IMR-90 (cell line): ENCODE data around the gene CCDC61.

Source experiments
- BHLHE40 ChIP-seq: fragments of 150-350 bp; IDR thresholded peaks from 2 replicates; pipeline ENCODE4 v1.6.1; 2016; ENCODE audit warnings: mild to moderate bottlenecking, low read depth, low read length
- CEBPB ChIP-seq: IDR thresholded peaks from 2 replicates; pipeline ENCODE4 v1.6.1; 2012; ENCODE audit warnings: low read depth, low read length, improper control_type of control experiment
- CHD1 ChIP-seq: IDR thresholded peaks from 2 replicates; pipeline ENCODE4 v1.6.1; 2012; ENCODE audit warnings: low read depth, low read length, improper control_type of control experiment
- MAFK ChIP-seq: IDR thresholded peaks from 2 replicates; pipeline ENCODE4 v1.6.1; 2012; ENCODE audit warnings: low read depth, low read length, improper control_type of control experiment
- MAZ ChIP-seq: IDR thresholded peaks from 2 replicates; pipeline ENCODE4 v1.6.1; 2012; ENCODE audit warnings: low read depth, mild to moderate bottlenecking, low read length, improper control_type of control experiment, moderate library complexity, borderline replicate concordance
- MXI1 ChIP-seq: IDR thresholded peaks from 2 replicates; pipeline ENCODE4 v1.6.1; 2012; ENCODE audit warnings: low read depth, mild to moderate bottlenecking, low read length, moderate library complexity, borderline replicate concordance
- POLR2A ChIP-seq: IDR thresholded peaks from 2 replicates; pipeline ENCODE4 v1.6.1; 2012; ENCODE audit warnings: mild to moderate bottlenecking, low read depth, low read length
- RAD21 ChIP-seq: IDR thresholded peaks from 2 replicates; pipeline ENCODE4 v1.6.1; 2012; ENCODE audit warnings: low read length, improper control_type of control experiment
- RCOR1 ChIP-seq: IDR thresholded peaks from 2 replicates; pipeline ENCODE4 v1.6.1; 2012; ENCODE audit warnings: mild to moderate bottlenecking, low read length, improper control_type of control experiment; ENCODE audit not compliant: insufficient replicate concordance
- RFX5 ChIP-seq: IDR thresholded peaks from 2 replicates; pipeline ENCODE4 v1.8.0; 2012; ENCODE audit warnings: low read depth, mild to moderate bottlenecking, low read length, moderate library complexity
- SMC3 ChIP-seq: fragments of 150-350 bp; IDR thresholded peaks from 2 replicates; pipeline ENCODE4 v1.6.1; 2016; ENCODE audit warnings: low read depth, mild to moderate bottlenecking, antibody characterized with exemption, low read length, moderate library complexity
- TF ChIP-seq, protein P1 (sequence below): conservative IDR thresholded peaks from 2 replicates; pipeline ENCODE4 v1.5.1; 2012; ENCODE audit warnings: mild to moderate bottlenecking, low read depth, low read length, improper control_type of control experiment
- TF ChIP-seq, protein P2 (sequence below): fragments of 150-350 bp; IDR thresholded peaks from 2 replicates; pipeline ENCODE4 v1.6.1; 2017; ENCODE audit warnings: mild to moderate bottlenecking, antibody characterized with exemption, low read length, low read depth
- TF ChIP-seq, protein P3 (sequence below): fragments of 150-350 bp; IDR thresholded peaks from 2 replicates; pipeline ENCODE4 v1.6.1; 2016; ENCODE audit warnings: low read depth, mild to moderate bottlenecking, low read length, moderate library complexity, borderline replicate concordance

DNA sequence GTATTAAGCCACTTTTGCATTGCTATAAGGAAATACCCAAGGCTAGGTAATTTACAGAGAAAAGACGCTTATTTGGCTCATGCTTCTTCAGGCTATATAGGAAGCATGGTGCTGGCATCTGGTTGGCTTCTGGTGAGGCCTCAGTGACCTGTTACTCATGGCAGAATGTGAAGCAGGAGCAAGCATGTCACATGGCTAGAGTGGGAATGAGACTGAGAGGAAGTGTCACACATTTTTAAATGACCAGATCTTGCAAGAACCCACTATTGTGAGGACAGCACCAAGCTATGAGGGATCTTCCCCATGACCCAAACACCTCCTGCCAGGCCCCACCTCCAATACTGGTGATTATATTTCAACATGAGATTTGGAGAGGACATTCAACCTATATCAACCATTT lies 71.2 kb downstream of the CCDC61 start:
- TF ChIP-seq BHLHE40 (no peak), RFX5 (no peak), CEBPB (no peak), RCOR1 (no peak), MAFK (no peak), POLR2A (no peak), MAZ (no peak), SMC3 (no peak), RAD21 (no peak), MXI1 (no peak), CHD1 (no peak)
- TF ChIP-seq, protein P1, sequence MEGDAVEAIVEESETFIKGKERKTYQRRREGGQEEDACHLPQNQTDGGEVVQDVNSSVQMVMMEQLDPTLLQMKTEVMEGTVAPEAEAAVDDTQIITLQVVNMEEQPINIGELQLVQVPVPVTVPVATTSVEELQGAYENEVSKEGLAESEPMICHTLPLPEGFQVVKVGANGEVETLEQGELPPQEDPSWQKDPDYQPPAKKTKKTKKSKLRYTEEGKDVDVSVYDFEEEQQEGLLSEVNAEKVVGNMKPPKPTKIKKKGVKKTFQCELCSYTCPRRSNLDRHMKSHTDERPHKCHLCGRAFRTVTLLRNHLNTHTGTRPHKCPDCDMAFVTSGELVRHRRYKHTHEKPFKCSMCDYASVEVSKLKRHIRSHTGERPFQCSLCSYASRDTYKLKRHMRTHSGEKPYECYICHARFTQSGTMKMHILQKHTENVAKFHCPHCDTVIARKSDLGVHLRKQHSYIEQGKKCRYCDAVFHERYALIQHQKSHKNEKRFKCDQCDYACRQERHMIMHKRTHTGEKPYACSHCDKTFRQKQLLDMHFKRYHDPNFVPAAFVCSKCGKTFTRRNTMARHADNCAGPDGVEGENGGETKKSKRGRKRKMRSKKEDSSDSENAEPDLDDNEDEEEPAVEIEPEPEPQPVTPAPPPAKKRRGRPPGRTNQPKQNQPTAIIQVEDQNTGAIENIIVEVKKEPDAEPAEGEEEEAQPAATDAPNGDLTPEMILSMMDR, result no peak
- TF ChIP-seq, protein P2, sequence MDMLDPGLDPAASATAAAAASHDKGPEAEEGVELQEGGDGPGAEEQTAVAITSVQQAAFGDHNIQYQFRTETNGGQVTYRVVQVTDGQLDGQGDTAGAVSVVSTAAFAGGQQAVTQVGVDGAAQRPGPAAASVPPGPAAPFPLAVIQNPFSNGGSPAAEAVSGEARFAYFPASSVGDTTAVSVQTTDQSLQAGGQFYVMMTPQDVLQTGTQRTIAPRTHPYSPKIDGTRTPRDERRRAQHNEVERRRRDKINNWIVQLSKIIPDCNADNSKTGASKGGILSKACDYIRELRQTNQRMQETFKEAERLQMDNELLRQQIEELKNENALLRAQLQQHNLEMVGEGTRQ, result no peak
- TF ChIP-seq, protein P3, sequence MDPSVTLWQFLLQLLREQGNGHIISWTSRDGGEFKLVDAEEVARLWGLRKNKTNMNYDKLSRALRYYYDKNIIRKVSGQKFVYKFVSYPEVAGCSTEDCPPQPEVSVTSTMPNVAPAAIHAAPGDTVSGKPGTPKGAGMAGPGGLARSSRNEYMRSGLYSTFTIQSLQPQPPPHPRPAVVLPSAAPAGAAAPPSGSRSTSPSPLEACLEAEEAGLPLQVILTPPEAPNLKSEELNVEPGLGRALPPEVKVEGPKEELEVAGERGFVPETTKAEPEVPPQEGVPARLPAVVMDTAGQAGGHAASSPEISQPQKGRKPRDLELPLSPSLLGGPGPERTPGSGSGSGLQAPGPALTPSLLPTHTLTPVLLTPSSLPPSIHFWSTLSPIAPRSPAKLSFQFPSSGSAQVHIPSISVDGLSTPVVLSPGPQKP, result no peak
